GM19372 (cell line): Measurements from ENCODE around the gene SEC22C.
"Not testable (repeated sequence)": the region's sequence is repeated elsewhere in the genome, so short reads cannot be mapped to it uniquely, and the experiment has no call there.

ENCODE experiments used
- ATAC-seq: cut with Tn5 transposase; IDR thresholded peaks from one replicate; pipeline ENCODE4 v1.9.1; 2021; ENCODE audit warnings: mild to moderate bottlenecking, low read depth, moderate library complexity; ENCODE audit not compliant: unreplicated experiment

The SEC22C gene

DNA sequence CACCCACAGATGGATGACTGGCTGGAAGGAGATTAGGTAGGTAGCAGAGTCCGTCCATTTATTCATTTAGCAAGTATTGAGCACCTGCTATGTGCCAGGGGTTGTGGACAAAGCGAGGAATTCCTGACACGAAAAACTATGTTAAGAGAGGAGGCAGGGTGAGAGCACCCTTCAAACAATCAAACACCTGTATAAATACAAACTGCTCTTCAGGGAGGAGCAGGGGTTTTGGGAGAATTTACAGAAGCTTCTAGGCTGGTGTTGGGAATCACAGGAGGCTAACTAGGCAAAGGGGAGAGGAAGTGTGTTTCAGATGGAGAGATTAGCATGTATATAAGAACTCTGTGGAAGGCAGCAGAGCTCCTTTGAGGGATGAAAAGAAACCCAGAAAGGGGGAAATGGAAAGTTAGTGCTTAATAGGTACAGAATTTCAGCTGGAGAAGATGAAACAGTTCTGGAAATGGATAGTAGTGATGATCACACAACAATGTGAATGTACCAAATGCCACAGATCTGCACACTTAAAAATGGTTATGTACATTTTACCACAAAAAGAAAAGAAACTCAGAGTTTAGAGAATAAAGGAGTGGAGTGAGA is 805 bp upstream of the SEC22C start:
- no peak for ATAC-seq

DNA sequence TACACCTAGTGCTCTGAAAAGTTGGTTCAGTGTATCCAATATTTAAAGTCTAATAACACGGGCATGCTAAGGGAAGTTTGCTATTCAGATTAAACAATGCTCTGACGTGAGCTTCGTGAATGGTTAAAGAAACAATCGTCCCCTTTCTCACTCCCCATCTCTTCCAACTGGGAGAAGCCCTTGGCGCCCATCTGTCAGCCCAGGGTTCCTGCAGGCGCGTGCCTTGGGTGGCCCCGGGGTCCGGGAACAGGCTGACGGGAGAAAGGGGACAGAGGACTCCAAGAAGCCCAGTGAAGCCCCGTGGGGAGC is 413 bp downstream of the SEC22C start:
- no peak for ATAC-seq

- not testable (repeated sequence) for ATAC-seq
These were observed 2.4 kb downstream of the SEC22C start for GRCh38 chr3:42579346-42579745.

DNA sequence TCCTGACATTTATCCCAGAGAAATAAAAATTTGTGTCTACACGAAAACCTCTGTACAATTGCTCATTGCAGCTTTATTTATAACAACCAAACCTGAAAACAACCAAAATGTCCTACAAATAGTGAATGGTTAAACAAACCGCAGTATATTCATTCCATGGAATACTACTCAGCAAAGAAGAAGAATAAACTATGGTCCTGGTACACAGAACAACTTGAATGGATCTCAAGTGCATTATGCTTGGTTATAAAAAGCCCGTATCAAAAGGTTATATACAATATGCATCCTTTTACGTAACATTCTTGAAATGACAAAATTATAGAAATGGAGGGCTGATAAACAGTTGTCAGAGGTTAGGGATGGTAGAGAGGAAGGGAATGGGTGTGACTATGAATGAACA is 3.7 kb downstream of the SEC22C start:
- ATAC-seq, result no peak

DNA sequence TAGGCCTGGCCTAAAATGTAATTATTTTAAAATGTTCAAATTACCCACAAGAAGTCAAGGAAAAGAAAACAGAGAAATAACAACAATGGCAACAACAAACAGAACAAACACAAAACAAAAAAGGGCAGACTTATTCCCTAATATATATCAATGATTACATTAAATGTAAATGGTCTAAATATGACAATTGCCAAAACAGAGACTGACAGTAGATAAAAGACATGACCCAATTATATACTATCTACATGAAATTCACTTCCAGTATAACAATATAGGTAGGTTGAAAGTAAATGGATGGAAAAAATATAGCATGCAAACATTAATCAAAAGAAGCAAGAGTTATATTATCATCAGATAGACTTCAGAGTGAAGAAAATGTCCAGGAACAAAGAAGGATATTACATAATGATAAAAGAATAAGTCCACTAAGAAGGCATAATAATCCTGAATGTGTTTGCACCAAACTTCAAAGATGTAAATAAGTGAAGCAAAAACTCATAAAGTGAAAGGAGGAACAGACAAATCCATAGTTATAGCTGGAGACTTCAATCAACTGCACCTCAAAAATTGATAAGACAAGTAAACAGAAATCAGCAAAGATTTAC is 6.5 kb downstream of the SEC22C start:
- no peak for ATAC-seq

GRCh38 chr3:42572278-42572677 is 9.5 kb downstream of the SEC22C start:
- no peak for ATAC-seq

- no peak for ATAC-seq
These were observed 12.1 kb downstream of the SEC22C start for GRCh38 chr3:42569593-42570142.

GRCh38 chr3:42562047-42562907 is 19.5 kb downstream of the SEC22C start:
- no peak for ATAC-seq

- ATAC-seq, result no peak
These were observed 23.9 kb downstream of the SEC22C start for GRCh38 chr3:42557854-42558253.

- ATAC-seq, result not testable (repeated sequence)
These were observed 24.9 kb downstream of the SEC22C start for GRCh38 chr3:42556817-42557216.

DNA sequence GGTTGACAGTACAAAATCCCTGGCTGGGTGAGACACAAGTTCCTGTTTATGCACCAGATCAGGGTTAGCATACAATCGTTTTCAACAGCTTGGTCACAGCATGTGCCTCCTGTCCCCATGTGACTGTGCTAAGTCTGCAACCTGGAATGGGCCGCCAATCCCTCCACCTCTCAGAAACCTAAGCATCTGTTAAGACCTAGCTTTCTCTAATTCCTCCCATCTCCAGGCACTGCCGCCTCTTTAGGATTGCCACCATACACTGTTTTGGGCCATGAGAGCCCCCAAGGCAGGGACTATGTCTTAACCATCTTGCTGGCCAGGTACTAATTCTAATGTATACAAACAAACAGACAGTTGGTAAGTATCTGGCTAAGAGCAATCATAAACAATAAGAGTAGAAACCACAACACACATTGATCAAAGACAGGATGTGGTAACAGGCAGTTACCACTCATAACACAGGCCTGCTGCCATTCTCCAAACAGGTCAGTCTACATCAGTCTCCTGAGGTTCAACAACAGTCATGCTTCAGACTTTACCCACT is 25.6 kb downstream of the SEC22C start:
- ATAC-seq, result no peak

- ATAC-seq, result no peak
These were observed 28.9 kb downstream of the SEC22C start for GRCh38 chr3:42552830-42553229.

GRCh38 chr3:42550250-42550649 is 31.5 kb downstream of the SEC22C start:
- ATAC-seq, result no peak

GRCh38 chr3:42549131-42549530 is 32.6 kb downstream of the SEC22C start:
- ATAC-seq, result no peak

GRCh38 chr3:42547401-42547945 is 34.3 kb downstream of the SEC22C start:
- peak; percentile 70 for ATAC-seq

- no peak for ATAC-seq
These were observed 35.0 kb downstream of the SEC22C start for GRCh38 chr3:42546691-42547213.

DNA sequence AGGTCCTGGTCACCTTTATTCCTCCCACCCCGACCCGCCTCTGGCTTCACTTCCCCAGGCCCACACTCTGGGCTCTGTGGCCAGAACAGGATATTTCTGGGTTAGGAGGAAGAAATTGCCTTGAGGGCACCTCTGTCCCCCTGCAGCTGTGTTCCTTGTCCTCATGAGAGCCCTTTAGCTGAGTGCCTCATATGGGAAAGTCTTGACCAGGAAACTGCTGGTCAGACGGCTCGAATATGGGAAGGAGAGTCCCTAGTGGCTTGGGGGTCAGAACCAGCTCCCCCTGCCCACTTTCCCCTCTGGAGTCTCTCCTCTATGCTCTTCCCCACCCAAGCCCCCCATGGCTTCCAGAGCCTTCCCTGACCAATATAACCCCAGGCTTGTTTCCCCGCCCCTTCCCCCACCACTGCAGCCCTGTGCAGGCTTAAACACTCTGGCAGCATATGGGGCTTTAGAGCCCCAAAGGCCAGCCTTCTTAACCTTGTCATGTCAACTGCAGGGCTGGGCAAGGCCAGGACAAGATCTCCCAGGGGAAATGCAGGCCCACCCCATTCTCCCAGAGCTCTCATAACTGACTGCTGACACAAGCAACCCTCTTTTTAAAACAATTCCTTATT is 36.4 kb downstream of the SEC22C start:
- no peak for ATAC-seq

DNA sequence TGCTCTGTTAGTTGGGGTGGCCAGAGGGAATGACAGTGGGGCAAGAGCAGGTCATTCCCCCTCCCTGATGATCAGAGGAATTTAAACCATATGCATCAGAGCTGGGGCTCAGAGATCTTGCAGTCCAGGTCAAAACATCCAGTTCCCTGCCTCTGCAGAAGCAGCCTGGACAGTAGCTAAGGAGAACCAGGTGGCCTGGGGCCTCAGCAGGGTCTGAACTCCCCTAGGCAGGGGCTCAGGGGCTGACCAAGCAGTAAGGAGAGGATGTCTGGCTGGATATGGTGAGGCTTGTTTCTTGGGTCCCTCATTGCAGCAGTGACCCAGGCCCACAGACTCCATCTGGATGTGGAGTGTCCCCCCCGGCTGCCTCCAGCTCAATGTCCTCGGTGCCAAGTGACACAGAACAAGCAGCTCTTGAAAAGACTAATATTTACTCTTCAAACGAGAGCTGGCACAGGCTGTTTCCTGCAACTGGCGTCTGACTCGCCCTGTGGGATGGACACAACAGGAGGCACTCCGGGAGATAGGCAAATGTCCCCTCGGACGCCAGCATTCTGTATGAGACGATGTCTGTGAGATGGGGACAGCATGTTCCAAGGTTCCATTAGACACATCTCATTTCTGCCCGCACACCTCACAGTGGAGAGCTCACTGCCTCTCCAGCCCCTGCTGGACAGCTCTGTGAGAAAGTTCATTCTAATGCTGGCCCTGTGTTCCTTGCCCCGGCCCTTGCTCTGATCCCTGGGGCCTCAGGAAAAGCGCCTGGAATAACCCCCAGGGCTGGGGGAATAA is 37.1 kb downstream of the SEC22C start:
- ATAC-seq, result no peak

DNA sequence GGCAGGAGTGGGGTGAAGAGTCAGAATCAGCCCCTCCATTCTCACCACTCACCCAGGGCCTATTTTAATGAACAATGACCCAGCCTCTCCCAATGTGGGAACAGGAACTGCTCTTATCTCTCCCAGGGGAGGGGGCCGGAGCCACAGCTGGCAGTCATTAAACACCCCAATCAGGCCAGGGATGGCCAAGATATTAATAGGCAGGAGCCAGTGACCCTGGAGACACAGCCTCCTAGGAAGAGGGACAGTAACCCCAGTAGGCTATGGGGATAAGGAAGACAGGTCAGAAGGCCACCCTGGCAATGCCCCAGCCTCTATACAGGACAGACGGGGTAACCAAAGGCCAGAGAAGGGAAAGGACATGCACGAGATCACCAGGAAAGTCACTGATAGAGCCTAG is 40.7 kb downstream of the SEC22C start:
- no peak for ATAC-seq
